Cerebellar nuclear complex (tissue), 1 donor: Measurements from ENCODE around the gene FAM50A.

Source experiments
- DNase-seq, 2 experiments: peaks; one replicate each; lab custom pipeline; 2025; lab: John Stamatoyannopoulos, UW

The FAM50A gene

GRCh38 chrX:154437971-154438893 lies 5.7 kb upstream of the FAM50A start:
- DNase-seq: no peak

GRCh38 chrX:154439841-154440240 lies 4.1 kb upstream of the FAM50A start:
- DNase-seq: no peak

- DNase-seq: no peak
Observed at GRCh38 chrX:154440623-154441357, 3.2 kb upstream of the FAM50A start.

GRCh38 chrX:154441564-154441963 lies 2.4 kb upstream of the FAM50A start:
- no peak for DNase-seq

GRCh38 chrX:154441984-154442707 lies 1.8 kb upstream of the FAM50A start:
- no peak for DNase-seq

GRCh38 chrX:154443479-154443910 lies 446 bp upstream of the FAM50A start:
- DNase-seq: no peak

GRCh38 chrX:154444755-154445246 lies 860 bp downstream of the FAM50A start:
- DNase-seq: no peak

- no peak for DNase-seq
Observed at GRCh38 chrX:154445776-154446175, 1.8 kb downstream of the FAM50A start.

GRCh38 chrX:154446430-154446829 lies 2.5 kb downstream of the FAM50A start:
- DNase-seq: no peak

- DNase-seq: no peak
Observed at GRCh38 chrX:154448484-154448883, 4.5 kb downstream of the FAM50A start.

GRCh38 chrX:154449618-154450017 lies 5.7 kb downstream of the FAM50A start:
- DNase-seq: no peak

GRCh38 chrX:154450312-154450711 lies 6.4 kb downstream of the FAM50A start:
- no peak for DNase-seq

- no peak for DNase-seq
Observed at GRCh38 chrX:154452823-154453222, 8.9 kb downstream of the FAM50A start.

- no peak for DNase-seq
Observed at GRCh38 chrX:154457491-154458115, 13.7 kb downstream of the FAM50A start.

GRCh38 chrX:154458116-154458953 lies 14.4 kb downstream of the FAM50A start, which contains the start of gene PLXNA3:
Gene PLXNA3 (plus strand): TSS chrX:154458281. CDS start chrX:154460184, 1,903 bp downstream.
- no peak for DNase-seq

GRCh38 chrX:154458954-154459778 lies 15.2 kb downstream of the FAM50A start:
- no peak for DNase-seq

- DNase-seq: no peak
Observed at GRCh38 chrX:154459832-154460231, 15.9 kb downstream of the FAM50A start.

- DNase-seq: no peak
Observed at GRCh38 chrX:154460326-154460725, 16.4 kb downstream of the FAM50A start.

- no peak for DNase-seq
Observed at GRCh38 chrX:154462396-154462795, 18.5 kb downstream of the FAM50A start.
